ENCODE measurements around the gene LEMD2.

LEMD2 gene

DNA sequence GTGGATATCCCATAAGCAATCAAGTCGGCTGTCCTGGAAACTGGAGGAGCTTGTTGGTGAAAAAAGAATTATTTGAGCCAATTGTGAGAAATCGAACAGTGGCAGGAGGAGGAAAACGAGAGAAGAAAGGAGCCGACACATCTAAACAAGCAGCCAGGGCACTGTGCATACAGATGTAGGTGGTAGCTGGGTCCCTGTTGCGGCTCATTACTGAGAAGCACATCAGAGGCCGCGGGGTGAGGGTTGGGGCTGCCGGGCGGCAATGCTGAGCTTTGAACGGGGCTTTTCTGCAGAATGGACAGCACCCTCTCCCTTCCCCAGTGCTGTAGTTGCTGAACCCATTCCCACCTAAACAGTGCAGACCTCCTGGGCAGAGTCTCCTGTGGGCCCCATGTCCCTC is 4.1 kb upstream of the LEMD2 start:
- ATAC-seq (replicated peaks) (no peak), DNase-seq (no peak)
- Mint-ChIP-seq H3K4me3 (no peak overlapping the region), H3K9me3 (no peaks in the 10 kb centered on the region), H3K4me1 (peaks cover 10 to 14% of the 10 kb centered on the region in 2 donors), H3K27ac (peak overlapping the region; percentile 10), H3K36me3 (peaks cover 2 to 6% of the 10 kb centered on the region in 2 donors), H3K27me3 (peaks cover 9 to 20% of the 10 kb centered on the region in 2 donors)

- no peaks in the 10 kb centered on the region for H3K9me3 Mint-ChIP-seq
- peaks cover 0 to 10% of the 10 kb centered on the region in 2 donors for H3K27me3 Mint-ChIP-seq
- no peak for ATAC-seq (replicated peaks)
- H3K4me3 Mint-ChIP-seq: no peak overlapping the region
- H3K4me1 Mint-ChIP-seq: peaks cover 22 to 23% of the 10 kb centered on the region in 2 donors
- peaks cover 4 to 9% of the 10 kb centered on the region in 2 donors for H3K36me3 Mint-ChIP-seq
- no peak overlapping the region for H3K27ac Mint-ChIP-seq
- no peak for DNase-seq
Observed at GRCh38 chr6:33791620-33792019, 2.7 kb upstream of the LEMD2 start.

DNA sequence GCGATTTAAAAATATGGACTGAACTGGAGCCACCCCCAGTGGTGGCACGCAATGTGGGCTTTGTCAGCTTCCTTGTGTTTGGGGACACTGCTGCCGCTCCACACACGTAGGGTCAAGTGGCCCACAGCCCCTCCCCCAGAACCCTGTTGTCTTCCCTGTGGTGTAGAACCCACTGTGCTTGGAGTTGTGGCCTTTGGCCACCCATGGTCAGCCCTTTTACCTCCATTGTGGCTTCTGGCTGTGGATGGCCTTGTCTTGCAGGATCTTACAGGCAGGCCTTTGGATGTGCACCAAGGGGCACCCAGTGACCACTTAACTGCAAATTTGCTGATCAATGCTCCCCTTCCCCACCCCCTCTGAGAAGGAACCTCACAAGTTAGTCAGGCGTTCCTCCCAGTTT is 2.0 kb upstream of the LEMD2 start:
- Mint-ChIP-seq H3K4me1 (peaks cover 28 to 31% of the 10 kb centered on the region in 2 donors), H3K36me3 (peaks cover 8 to 14% of the 10 kb centered on the region in 2 donors), H3K9me3 (no peaks in the 10 kb centered on the region), H3K4me3 (no peak overlapping the region), H3K27me3 (peaks cover 0 to 6% of the 10 kb centered on the region in 2 donors), H3K27ac (no peak overlapping the region)
- no peak for DNase-seq
- no peak for ATAC-seq (replicated peaks)

DNA sequence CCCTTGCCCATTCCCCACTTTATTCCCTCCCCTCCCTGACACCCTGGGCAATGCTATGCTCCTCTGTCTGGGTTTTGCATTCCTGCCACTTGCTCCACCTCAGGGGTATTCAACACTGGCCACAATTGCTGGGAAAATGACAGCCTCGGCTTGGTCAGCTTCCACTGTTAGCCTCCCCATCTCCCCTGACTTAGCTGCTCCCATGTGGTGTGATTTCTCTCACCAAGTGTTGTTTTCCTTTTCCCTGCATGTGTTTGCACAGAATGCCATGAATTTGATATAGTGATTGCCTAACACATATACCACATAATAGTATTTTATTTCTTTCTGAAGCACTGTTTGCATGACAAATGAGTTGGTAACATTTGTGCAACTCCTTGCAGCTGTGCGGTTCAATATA is 1.4 kb upstream of the LEMD2 start:
- Mint-ChIP-seq H3K4me1 (peaks cover 28 to 34% of the 10 kb centered on the region in 2 donors), H3K27me3 (peaks cover 0 to 6% of the 10 kb centered on the region in 2 donors), H3K9me3 (no peaks in the 10 kb centered on the region), H3K27ac (peak overlapping the region; percentile 5), H3K36me3 (peaks cover 8 to 14% of the 10 kb centered on the region in 2 donors), H3K4me3 (peak overlapping the region; percentile 33 to 37)
- ATAC-seq (replicated peaks): no peak
- no peak for DNase-seq

DNA sequence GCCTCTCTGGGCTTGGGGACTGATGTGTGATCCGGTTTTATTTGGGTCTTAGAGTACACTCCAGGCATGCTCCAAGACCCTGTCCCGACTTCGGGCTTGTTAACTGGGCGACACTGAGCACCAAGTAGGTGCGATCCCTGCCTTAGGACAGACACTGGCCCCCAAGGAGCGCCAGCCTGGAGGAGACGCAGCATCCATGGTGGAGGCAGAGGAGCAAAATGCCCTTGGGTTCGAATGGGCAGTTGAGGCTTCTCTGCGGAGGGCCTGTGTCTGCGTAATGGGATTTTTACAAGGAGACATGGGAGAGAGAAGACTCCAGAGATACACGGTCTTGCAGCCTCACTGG is 593 bp upstream of the LEMD2 start:
- H3K4me1 Mint-ChIP-seq: peaks cover 30 to 42% of the 10 kb centered on the region in 2 donors

GRCh38 chr6:33787954-33788693 is 806 bp downstream of the LEMD2 start:
- H3K4me1 Mint-ChIP-seq: peaks cover 33 to 56% of the 10 kb centered on the region in 2 donors
- ATAC-seq (replicated peaks): peak; percentile 69 to 75

More for the DNA sequence above, 593 bp upstream of the LEMD2 start:
- peaks cover 0 to 6% of the 10 kb centered on the region in 2 donors for H3K27me3 Mint-ChIP-seq
- DNase-seq (no peak), ATAC-seq (replicated peaks) (no peak)
- no peaks in the 10 kb centered on the region for H3K9me3 Mint-ChIP-seq
- peak overlapping the region; percentile 95 for H3K27ac Mint-ChIP-seq
- peaks cover 14 to 22% of the 10 kb centered on the region in 2 donors for H3K36me3 Mint-ChIP-seq
- peak overlapping the region; percentile 78 to 86 for H3K4me3 Mint-ChIP-seq

GRCh38 chr6:33787346-33787953 is 1.5 kb downstream of the LEMD2 start:
- ATAC-seq (replicated peaks) (no peak), DNase-seq (no peak)
- peaks cover 33 to 62% of the 10 kb centered on the region in 2 donors for H3K4me1 Mint-ChIP-seq
- peak overlapping the region; percentile 86 to 91 for H3K4me3 Mint-ChIP-seq
- H3K36me3 Mint-ChIP-seq: peaks cover 28 to 34% of the 10 kb centered on the region in 2 donors
- H3K27ac Mint-ChIP-seq: peak overlapping the region; percentile 94
- no peaks in the 10 kb centered on the region for H3K27me3 Mint-ChIP-seq
- no peaks in the 10 kb centered on the region for H3K9me3 Mint-ChIP-seq

More at GRCh38 chr6:33787954-33788693, 806 bp downstream of the LEMD2 start:
- Mint-ChIP-seq H3K27me3 (peaks cover 0 to under 1% of the 10 kb centered on the region in 2 donors), H3K36me3 (peaks cover 24 to 32% of the 10 kb centered on the region in 2 donors), H3K9me3 (no peaks in the 10 kb centered on the region), H3K4me3 (peak overlapping the region; percentile 86 to 91), H3K27ac (peak overlapping the region; percentile 94)
- peak; percentile 57 for DNase-seq

GRCh38 chr6:33786736-33787135 is 2.2 kb downstream of the LEMD2 start:
- H3K27me3 Mint-ChIP-seq: no peaks in the 10 kb centered on the region
- no peaks in the 10 kb centered on the region for H3K9me3 Mint-ChIP-seq
- H3K4me3 Mint-ChIP-seq: no peak overlapping the region
- H3K36me3 Mint-ChIP-seq: peaks cover 33 to 40% of the 10 kb centered on the region in 2 donors
- DNase-seq: no peak
- H3K4me1 Mint-ChIP-seq: peaks cover 38 to 67% of the 10 kb centered on the region in 2 donors
- H3K27ac Mint-ChIP-seq: no peak overlapping the region
- ATAC-seq (replicated peaks): no peak

- ATAC-seq (replicated peaks) (no peak), DNase-seq (no peak)
- Mint-ChIP-seq H3K4me1 (peaks cover 38 to 67% of the 10 kb centered on the region in 2 donors), H3K36me3 (peaks cover 32 to 46% of the 10 kb centered on the region in 2 donors), H3K27ac (peak overlapping the region; percentile 76), H3K4me3 (no peak overlapping the region), H3K9me3 (no peaks in the 10 kb centered on the region), H3K27me3 (no peaks in the 10 kb centered on the region)
Observed at GRCh38 chr6:33785778-33786177, 3.2 kb downstream of the LEMD2 start.

GRCh38 chr6:33784787-33785186 is 4.1 kb downstream of the LEMD2 start:
- ATAC-seq (replicated peaks) (no peak), DNase-seq (no peak)
- Mint-ChIP-seq H3K36me3 (peaks cover 42 to 54% of the 10 kb centered on the region in 2 donors), H3K4me3 (no peak overlapping the region), H3K27ac (peak overlapping the region; percentile 56), H3K27me3 (no peaks in the 10 kb centered on the region), H3K4me1 (peaks cover 35 to 63% of the 10 kb centered on the region in 2 donors), H3K9me3 (no peaks in the 10 kb centered on the region)

- H3K4me3 Mint-ChIP-seq: no peak overlapping the region
Observed at GRCh38 chr6:33783781-33784520, 5.0 kb downstream of the LEMD2 start.

DNA sequence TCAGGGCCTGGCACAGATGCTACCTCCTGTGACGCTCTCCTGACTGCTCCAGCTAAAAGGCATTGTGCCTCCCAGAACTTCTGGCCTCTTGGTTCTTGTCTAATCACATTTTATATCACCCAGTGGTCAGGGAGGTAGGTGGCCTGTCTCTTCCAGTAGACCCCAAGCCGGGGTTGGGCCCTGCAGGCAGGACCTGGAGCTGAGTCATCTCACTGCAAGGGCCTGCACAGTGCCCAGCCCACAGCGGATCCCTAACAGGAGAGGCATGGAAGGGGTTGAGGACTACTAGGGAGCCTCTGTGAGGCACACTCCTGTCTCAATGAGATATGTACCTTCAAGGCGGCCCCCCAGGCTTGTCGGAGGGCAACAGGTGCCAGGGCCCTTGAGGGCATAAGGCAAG is 6.4 kb downstream of the LEMD2 start:
- ATAC-seq (replicated peaks) (no peak), DNase-seq (no peak)
- Mint-ChIP-seq H3K9me3 (no peaks in the 10 kb centered on the region), H3K4me1 (peaks cover 25 to 53% of the 10 kb centered on the region in 2 donors), H3K27ac (peak overlapping the region; percentile 27), H3K36me3 (peaks cover 51 to 58% of the 10 kb centered on the region in 2 donors), H3K27me3 (no peaks in the 10 kb centered on the region), H3K4me3 (no peak overlapping the region)

More at GRCh38 chr6:33783781-33784520, 5.0 kb downstream of the LEMD2 start:
- no peaks in the 10 kb centered on the region for H3K9me3 Mint-ChIP-seq
- H3K27ac Mint-ChIP-seq: no peak overlapping the region
- ATAC-seq (replicated peaks): no peak
- H3K4me1 Mint-ChIP-seq: peaks cover 30 to 57% of the 10 kb centered on the region in 2 donors
- peaks cover 45 to 51% of the 10 kb centered on the region in 2 donors for H3K36me3 Mint-ChIP-seq
- no peaks in the 10 kb centered on the region for H3K27me3 Mint-ChIP-seq
- DNase-seq: no peak

DNA sequence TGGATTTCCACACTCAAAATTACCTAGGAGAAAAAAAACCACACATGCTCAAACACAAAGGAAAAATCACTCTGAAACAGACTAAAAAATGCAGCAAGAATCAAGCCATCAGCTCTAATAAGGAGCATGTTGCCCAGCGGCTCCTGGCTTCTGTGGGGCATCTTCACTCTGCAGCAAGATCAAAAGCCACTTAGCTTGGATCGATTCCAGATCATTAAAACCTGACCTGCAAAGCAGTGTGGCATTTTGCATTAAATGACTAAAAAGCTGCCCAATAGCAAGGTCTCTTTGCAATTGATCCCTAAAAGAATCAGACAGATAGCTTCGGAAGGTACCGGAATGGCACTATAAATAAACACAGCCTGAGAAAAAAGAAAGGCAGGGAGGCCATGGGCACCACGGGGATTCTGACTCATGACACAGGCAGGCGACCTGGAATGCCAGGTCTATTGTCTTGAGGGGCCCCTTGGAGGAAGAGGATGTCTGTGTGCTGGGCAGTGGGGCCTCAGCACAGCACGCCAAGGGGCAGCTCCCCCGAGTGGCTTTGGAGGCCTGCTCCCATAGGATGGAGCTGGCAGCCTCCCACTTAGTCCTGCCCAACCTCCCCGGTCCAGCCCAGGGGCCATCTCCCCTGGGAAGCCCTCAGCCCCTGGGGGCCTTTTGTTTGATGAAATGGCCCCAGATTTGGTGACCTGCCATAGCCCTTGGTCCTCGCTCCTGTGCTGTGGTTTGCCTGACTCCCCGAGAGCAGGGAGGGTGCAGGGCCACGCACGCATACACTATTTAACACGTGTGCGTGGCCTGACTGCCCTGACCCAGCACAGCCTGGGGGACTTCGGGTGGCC is 7.6 kb downstream of the LEMD2 start:
- Mint-ChIP-seq H3K4me3 (no peak overlapping the region), H3K27me3 (no peaks in the 10 kb centered on the region), H3K4me1 (peaks cover 18 to 41% of the 10 kb centered on the region in 2 donors), H3K9me3 (no peaks in the 10 kb centered on the region), H3K36me3 (peaks cover 57 to 63% of the 10 kb centered on the region in 2 donors), H3K27ac (peak overlapping the region; percentile 37)
- no peak for DNase-seq
- no peak for ATAC-seq (replicated peaks)
